Dermis blood vessel endothelial cell (primary cell): Measurements from ENCODE around the gene SOX8. TPM values are rescaled to one million over a fixed set of nuclear protein-coding genes. Genes with fewer than 3 reads are reported as not detected.

Experiments
- DNase-seq: peaks from one replicate; pipeline ENCODE4 v3.0.0; 2010
- total RNA-seq: library from RNA; depleted of rRNA; stranded (reverse); fragments of >200 nt; gene quantifications from 2 replicates; pipeline ENCODE4 v1.2.3, GENCODE V29; 2014

SOX8 gene
- total RNA-seq, 1 donor from 2014 or later: 0.85 TPM

DNA sequence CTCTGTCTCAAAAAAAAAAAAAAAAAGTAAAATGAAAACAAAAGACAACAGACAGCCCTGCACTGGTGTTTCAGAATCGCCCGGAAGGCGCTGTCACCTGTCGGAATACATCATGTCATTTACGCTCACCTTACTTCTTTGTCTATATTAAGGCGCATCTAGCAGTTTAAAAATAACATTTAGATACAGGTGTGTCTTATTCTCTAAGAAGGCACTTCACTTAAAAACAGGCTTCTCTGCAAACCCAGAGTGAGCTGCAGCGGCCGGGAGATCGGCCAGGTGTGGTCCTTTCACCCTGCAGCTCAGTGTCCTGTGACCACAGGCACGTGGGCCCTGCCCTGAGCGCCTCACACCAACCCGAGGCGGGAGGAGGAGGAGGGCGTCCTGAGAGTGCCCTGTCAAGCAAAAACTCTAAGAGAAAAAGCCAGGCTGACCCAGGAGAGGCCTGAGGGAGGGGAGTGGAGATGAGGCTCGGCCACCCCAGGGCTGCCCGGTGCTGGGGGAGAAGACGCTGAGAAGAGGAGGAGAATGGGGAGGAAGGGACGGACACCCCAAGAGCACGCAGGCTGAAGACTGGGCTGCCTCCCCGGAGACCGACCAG is 7.5 kb upstream of the SOX8 start:
- no peak for DNase-seq

DNA sequence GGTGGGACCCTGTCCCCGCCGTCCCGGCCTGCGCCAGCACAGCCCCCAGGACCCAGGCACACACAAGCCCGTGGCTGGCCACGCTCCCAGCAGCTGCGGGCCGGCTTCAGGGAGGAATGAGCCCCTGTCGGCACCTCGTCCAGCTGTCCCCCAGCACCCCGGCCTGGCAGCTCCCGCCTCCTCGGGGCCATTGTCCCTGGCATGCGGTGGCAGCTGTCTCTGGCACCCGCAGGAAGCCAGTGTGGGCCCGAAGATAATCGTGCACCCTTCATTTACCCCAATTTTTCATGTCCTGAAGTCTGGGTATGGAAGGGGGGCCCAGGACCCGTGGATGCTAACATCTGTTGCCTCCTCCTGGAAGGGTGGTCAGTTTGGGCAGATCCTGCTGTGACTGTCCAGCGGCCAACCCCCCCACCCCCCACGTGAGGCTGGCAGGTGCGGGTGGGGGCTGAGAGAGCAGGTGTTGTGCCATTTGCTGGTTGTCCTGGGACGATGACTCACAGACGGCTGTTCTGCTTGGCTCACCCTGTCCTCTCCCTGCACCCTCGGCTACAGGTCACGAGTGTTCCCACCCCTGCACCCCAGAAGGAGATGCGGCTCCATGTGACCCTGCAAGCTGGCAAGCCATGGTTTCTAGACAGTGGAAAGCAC is 6.8 kb upstream of the SOX8 start:
- no peak for DNase-seq

- no peak for DNase-seq
Observed at GRCh38 chr16:975291-975690, 6.3 kb upstream of the SOX8 start.

GRCh38 chr16:976389-976931 is 5.1 kb upstream of the SOX8 start:
- DNase-seq: no peak

DNA sequence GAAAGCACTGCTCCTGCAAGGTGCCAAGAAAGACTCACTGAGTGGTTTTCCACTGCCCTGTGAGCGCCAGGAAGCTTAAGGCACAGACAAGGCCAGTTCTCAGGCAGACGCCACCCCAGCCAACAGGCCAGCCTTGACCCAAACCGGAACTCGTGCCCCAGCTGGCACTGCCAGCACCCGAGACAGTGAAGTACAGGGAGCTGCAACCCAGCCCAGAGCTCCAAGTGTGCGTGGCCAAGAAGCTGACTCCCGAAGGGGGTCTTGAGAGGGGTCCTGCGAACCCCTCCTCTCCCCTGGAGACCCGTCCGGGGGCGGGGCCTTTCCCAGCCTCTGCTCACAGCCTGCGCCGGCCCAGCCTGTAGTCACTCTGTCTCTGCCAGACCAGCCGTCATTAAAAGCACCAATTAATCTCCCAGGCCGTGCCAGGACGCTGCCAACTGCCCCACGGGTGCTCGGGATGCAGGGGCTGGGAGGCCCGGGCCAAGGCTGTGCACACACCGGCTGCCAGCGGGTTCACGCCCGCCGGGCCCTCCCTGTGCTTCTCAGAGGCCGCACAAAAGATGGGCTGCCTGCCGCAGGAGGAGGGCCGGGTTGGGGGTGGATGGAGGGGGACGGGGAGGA is 4.4 kb upstream of the SOX8 start:
- DNase-seq: no peak

DNA sequence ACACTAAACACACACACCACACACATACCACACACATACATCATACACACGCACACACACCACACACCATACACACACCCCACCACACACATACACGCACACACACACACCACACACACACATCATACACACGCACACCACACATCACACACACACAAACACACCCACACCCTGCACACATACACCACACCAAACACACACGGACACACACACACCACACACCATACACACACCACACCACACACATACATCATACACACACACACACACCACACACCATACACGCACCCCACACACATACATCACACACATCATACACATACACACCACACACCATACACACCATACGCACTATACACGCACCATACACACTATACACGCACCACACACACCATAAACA is 3.7 kb upstream of the SOX8 start:
- no peak for DNase-seq

DNA sequence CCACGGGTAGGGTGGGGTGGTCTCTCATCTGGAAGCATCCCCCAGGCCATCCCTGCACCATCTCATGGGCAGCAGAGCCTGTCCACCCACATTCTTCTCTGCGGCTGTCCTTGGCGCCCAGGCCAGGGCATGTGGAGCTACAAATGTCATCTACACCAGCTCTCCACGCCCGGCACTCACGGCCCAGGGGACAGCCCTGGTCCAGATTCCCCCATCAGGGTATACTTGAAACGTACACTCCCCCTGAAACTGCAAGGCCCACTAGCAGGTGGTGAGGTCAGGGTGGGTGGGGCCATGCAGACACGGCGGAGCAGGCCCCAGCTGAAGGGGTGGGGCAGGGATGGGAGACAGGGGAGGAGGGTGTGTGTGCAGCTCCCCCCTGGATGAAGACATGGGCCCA is 3.2 kb upstream of the SOX8 start:
- no peak for DNase-seq

DNA sequence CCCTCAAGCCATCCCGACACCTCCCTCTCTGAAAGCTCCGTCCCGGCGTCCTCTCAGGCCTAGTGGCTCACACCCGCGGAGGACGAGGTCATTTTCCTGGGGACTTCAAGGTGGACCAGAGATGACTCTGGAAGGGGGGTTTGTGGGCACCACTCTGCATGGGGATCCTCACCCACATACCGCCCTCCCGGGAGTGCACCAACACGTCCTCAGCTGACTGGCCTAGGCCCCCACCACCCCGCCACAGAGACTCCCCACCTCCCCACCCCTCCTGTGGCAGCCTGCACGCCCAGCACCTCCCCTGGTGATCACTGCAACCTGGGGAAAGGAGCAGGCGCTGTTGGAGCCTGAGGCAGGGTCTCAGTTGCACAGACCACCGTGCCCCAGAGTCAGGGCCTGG is 2.4 kb upstream of the SOX8 start:
- DNase-seq: no peak

DNA sequence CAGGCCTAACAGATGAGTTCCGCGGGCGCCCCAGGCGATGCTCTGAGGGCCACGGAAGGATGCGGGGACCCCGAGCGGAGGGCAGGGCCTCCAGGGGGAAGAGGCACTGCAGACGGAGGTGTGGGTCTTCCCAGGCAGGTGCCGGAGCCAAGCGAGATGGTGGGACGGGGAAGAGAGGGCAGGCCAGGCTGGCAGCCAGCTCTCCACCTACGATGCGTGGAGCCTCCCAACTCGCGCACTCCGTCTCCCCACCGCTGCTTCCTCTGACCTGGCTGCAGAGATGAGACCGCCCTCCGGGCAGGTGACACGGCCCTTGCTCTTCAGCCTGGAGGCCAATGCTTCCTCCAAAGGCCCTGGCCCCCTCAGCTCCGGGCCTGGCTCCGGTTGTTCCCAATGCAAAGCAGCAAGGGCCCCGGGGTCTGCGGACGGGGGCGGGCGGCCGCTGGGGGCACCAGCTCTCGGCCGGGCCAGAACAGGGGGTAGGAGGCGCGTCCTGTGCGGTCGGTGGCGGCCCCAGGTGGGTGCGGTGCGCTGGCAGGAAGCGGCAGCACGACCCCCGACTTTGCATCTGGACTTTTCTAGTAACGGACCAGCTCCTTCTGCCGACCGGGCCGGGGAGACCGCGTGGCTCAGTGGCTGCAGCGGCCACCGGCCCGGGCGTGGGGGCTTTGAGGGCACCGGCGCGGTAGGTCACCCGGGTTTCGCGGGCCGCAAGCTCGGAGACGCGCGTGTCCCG is 1.5 kb upstream of the SOX8 start:
- no peak for DNase-seq

DNA sequence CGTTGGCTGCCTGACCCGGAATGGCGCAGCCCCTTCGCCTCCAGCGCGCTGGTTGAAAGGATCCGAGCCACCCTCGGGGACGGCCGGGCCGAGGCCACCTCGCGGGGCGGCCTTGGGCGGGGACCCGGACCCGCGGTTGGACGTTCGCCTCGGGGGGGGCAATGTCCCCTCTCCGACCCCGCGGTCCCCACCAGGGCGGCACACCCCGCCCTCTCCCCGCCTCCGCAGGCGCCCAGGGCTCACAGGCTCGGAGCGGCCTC is 1.0 kb upstream of the SOX8 start:
- no peak for DNase-seq

- peak; percentile 20 for DNase-seq
Observed at GRCh38 chr16:982145-983043, 824 bp downstream of the SOX8 start.

DNA sequence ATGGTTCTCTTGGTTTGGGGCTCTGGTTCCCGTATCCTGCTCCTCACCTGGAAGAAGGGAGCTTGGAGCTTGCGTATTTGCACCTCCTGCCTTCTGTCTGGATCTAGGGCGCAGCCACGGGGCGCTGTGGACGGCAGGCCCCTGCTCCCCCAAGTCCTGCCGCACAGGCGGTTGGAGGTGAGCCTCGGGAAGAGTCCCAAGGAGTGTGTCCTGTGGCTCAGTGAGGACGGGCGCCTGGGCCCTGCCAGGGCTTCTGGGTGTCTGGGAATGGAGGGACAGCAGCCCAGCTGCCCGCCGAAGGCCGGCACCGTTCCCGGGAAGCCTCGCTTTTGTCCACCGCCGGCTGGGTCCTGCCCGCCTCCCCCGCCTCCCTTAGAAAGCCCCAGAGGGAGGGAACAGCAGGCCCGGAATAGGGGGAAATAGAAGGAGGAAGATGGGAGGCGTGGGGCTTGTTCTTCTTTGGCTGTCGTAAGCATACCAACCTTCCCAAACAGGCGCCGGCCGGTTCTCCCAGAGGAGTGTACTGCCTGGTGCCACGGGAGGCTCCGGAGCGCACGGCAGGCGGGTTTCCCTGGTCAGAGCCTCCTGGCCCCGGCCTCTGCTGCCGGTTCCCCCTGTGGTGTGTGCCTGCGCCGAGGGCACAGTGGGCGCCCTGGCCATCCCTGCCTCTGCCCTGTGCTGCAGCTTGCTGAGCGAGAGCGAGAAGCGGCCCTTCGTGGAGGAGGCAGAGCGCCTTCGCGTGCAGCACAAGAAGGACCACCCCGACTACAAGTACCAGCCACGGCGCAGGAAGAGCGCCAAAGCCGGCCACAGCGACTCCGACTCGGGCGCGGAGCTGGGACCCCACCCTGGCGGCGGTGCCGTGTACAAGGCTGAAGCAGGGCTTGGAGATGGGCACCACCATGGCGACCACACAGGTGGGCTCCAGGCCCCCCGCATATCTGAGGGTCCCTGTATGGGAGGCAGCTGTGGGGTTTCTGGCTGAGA is 1.8 kb downstream of the SOX8 start:
- no peak for DNase-seq

- no peak for DNase-seq
Observed at GRCh38 chr16:984121-984694, 2.6 kb downstream of the SOX8 start.

GRCh38 chr16:984736-985636 is 3.4 kb downstream of the SOX8 start:
- DNase-seq: no peak

DNA sequence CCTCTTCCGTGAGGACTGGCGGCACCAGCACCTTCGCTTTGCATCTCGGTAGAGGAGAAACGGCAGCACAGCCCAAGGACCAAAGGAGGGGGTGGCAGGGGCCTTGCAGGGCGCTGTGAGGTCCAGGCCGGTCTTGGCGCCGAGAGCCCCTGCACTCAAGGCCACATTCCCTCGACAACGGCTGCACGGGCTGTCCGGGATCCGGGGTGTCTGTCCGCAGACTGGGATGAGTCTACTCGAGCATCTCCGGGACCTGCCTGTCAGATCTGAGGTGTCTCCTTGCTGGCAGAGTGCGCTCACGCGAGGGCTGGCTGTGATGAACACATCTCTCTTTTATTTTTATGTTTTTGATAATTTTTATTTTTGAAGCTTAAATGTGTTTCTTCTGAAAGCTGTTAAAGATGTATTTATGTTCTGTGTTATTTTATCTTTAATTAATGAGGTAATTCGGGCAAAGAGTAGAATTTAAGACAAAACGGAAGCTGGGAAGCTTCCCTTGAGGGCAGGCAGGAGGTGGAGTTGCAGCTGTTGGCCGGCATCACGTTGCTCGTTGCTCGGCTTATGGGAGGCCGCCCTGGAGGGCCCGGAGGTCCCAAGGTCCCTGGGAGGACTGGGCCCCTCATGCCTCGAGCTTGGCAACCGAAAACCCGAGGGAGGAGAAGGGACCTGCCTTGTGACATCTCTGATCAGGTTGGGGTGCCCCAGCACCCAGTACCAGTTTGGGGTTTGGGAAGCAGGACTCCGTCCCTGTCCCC is 4.3 kb downstream of the SOX8 start:
- no peak for DNase-seq

GRCh38 chr16:986411-986810 is 4.8 kb downstream of the SOX8 start:
- DNase-seq: no peak

- DNase-seq: peak; percentile 40
Observed at GRCh38 chr16:986925-987582, 5.5 kb downstream of the SOX8 start.

- no peak for DNase-seq
Observed at GRCh38 chr16:987906-988305, 6.3 kb downstream of the SOX8 start.
